Heart left ventricle (tissue), 16 donors: ENCODE data around the gene EXOC2. TPM values are rescaled to one million over a fixed set of nuclear protein-coding genes. Genes with fewer than 3 reads are reported as not detected.

ENCODE experiments used
- ATAC-seq, 4 donors: fragments of 200-7000 bp; cut with Tn5 transposase; one replicate each; pipeline ENCODE4 v1.9.1; 2020 to 2022; ENCODE audit warnings: moderate library complexity in 4 of 4, mild to moderate bottlenecking in 3 of 4, moderate number of reproducible peaks in 1 of 4
- DNase-seq, 5 donors: peaks; one replicate each; pipeline ENCODE4 v3.0.0-alpha.2; 2020
- H3K27ac ChIP-seq, 12 donors: fragments of 200-600 bp; sonication (generic) in 4 of 12; one replicate each; pipeline versions ENCODE4 v1.5.0 to v1.8.0; 2016 to 2022; ENCODE audit warnings: mild to moderate bottlenecking in 2 of 12
- H3K27me3 ChIP-seq, 9 donors: fragments of 200-600 bp; sonication (generic) in 2 of 9; one replicate each; pipeline versions ENCODE4 v1.5.1 to v1.8.0; 2016 to 2022; ENCODE audit warnings: mild to moderate bottlenecking in 3 of 9
- H3K36me3 ChIP-seq, 9 donors: fragments of 200-600 bp; sonication (generic) in 2 of 9; one replicate each; pipeline versions ENCODE4 v1.5.0 to v1.8.0; 2018 to 2022; ENCODE audit warnings: mild to moderate bottlenecking in 2 of 9
- H3K4me1 ChIP-seq, 12 donors: fragments of 200-600 bp; sonication (generic) in 4 of 12; one replicate each; pipeline versions ENCODE4 v1.5.0 to v1.8.0; 2016 to 2022; ENCODE audit warnings: mild to moderate bottlenecking in 3 of 12
- H3K4me3 ChIP-seq, 12 donors: fragments of 200-600 bp; sonication (generic) in 4 of 12; one replicate each; pipeline versions ENCODE4 v1.5.0 to v1.8.0; 2017 to 2022; ENCODE audit warnings: mild to moderate bottlenecking in 9 of 12, moderate library complexity in 4 of 12
- H3K9me3 ChIP-seq, 12 donors: fragments of 200-600 bp; sonication (generic) in 4 of 12; one replicate each; pipeline versions ENCODE4 v1.5.0 to v1.8.0; 2016 to 2022; ENCODE audit warnings: mild to moderate bottlenecking in 1 of 12
- POLR2A ChIP-seq, 2 donors: fragments of 450-650 bp; IDR thresholded peaks; one replicate each; pipeline ENCODE4 v1.6.1; 2017; ENCODE audit warnings: antibody characterized with exemption in 2 of 2, mild to moderate bottlenecking in 2 of 2, moderate library complexity in 2 of 2
- WGBS, 4 donors: extraction: QIAGEN DNeasy Blood & Tissue Kit in 2 of 4; methylation state at CpG; one replicate each; pipeline versions ENCODE4 v1.1.5 to v1.1.7; 2013 to 2018; 5-methylcytosine and 5-hydroxymethylcytosine counted together
- intact Hi-C, 10 donors: fragments of 100-400 bp; cut with DNase I; formaldehyde crosslinking; loops; one replicate each; pipeline versions ENCODE4 v1.11.1 to v1.14.2; 2022
- polyA plus RNA-seq, 2 donors: library from polyadenylated mRNA; stranded (reverse); fragments of 200-250 nt; gene quantifications; one replicate each; pipeline ENCODE4 v1.2.3, GENCODE V29; 2013
- total RNA-seq, 9 donors: library from RNA; depleted of rRNA in 2 of 9; stranded (reverse); fragments of >200 nt in 2 of 9; fragmentation: NEBNext Ultra II Directional in 3 of 9; extraction: Animal tissue kit (Norgen Biotek cat#: 25700) in 3 of 9; gene quantifications; one replicate each; pipeline versions ENCODE4 v1.1.0 to v1.2.4, GENCODE V29; 2016 to 2023
- TF ChIP-seq, protein P1 (sequence below), 12 donors: fragments of 200-600 bp; sonication (generic) in 4 of 12; IDR thresholded peaks; one replicate each; pipeline versions ENCODE4 v1.5.0 to v1.8.0; 2018 to 2022; ENCODE audit warnings: antibody characterized with exemption in 12 of 12, mild to moderate bottlenecking in 5 of 12
- donor health status: ischemic (EF 13 %, LVEDD 7.1; RV severe dilation, severe dysfunction).
- donor health status: healthy with polysubstance abuse.
- donor health status: DM: no; HTN: yes; CAD: no.
- donor health status: DM: no; HTN: no; CAD: no.
- donor health status: ischemic (EF 25% LVEDD 6.9; RV normal size, moderate dysfunction).
- donor health status: ischemic (EF 25% LVEDD 5.7; RV mildly dilated, moderate dysfunction).
- donor health status: healthy.
- donor health status: DM: yes; HTN: yes; CAD: no.
- donor health status: ischemic (EF 35%, LVEDD 5.7; RV mildly dilated, moderate dysfunction).
- donor health status: nonischemic (EF 11% LVEDD 7.7; RV severe dilation, severe dysfunction).
- donor health status: DM: yes; HTN: yes; CAD: no.
- donor health status: PGD.
- donor health status: ischemic (EF 29% LVEDD 5.4; RV normal size, mild dysfunction).
- donor health status: nonischemic (EF 23%, LVEDD 6.1; RV moderate dilation, normal function).

Gene EXOC2
- total and polyA plus RNA-seq, 11 donors = 4.4 to 23.0 (median 12.5) TPM

- no peaks in the 10 kb centered on the region for H3K9me3 ChIP-seq
- H3K27ac ChIP-seq = peak overlapping the region in 1 of 12 donors; percentile 19
- ATAC-seq (no peak), DNase-seq (no peak)
- peaks cover 0 to 12% (median 0%) of the 10 kb centered on the region in 12 donors for H3K4me1 ChIP-seq
- TF ChIP-seq, protein P1, sequence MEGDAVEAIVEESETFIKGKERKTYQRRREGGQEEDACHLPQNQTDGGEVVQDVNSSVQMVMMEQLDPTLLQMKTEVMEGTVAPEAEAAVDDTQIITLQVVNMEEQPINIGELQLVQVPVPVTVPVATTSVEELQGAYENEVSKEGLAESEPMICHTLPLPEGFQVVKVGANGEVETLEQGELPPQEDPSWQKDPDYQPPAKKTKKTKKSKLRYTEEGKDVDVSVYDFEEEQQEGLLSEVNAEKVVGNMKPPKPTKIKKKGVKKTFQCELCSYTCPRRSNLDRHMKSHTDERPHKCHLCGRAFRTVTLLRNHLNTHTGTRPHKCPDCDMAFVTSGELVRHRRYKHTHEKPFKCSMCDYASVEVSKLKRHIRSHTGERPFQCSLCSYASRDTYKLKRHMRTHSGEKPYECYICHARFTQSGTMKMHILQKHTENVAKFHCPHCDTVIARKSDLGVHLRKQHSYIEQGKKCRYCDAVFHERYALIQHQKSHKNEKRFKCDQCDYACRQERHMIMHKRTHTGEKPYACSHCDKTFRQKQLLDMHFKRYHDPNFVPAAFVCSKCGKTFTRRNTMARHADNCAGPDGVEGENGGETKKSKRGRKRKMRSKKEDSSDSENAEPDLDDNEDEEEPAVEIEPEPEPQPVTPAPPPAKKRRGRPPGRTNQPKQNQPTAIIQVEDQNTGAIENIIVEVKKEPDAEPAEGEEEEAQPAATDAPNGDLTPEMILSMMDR (IDR thresholded peaks at IDR 0.05) = no peak
- TF ChIP-seq POLR2A (IDR thresholded peaks at IDR 0.05) = no peak
- no peaks in the 10 kb centered on the region for H3K36me3 ChIP-seq
- H3K4me3 ChIP-seq = no peak overlapping the region
- WGBS, 4 donors = 84 to 90% (median 87%) methylated on average over 6 of the region's 6 CpGs
- intact Hi-C loops = no loop called here
- peaks cover 0 to 6% (median 0%) of the 10 kb centered on the region in 9 donors for H3K27me3 ChIP-seq
Observed at GRCh38 chr6:437037-437392, 255.9 kb downstream of the EXOC2 start.

DNA sequence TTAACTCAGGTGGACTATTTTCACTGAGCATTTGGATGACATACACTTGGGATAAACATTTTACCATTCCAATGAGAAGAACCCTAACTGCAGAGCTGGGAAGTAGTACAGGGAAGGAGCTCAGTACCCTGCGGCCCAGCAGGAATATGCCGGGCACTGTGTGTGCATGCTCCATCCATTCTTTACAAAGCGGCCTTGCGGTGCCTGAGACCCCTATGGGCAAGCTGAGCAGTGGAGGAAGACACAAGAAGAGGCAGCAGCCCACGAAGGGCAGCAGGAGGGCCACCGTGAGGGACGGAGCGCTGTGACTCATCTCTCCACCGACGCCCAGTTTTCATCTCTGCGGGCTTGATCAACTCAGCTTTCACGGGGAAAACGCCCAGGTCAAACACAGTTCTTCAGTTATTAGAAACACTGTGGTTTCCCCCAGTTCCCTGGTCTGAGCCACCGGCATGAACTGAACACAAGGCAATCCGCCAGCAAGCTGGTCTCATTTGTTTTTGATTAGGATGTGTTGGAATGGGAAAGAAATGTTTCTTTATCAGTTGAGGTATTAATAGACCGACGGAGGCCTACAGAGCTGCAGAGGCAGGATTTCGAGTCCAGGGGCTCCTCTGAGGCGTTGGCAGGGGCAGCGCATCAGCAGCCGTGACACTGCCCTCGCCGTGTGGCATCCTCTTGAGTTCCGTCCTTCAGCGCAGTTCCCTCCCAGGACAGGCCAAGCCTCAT lies 256.5 kb downstream of the EXOC2 start:
- DNase-seq (peak in 2 of 5 donors; percentile 38 to 43), ATAC-seq (peak in 3 of 4 donors; percentile 35 to 46 (median 36))
- TF ChIP-seq, protein P1 (IDR thresholded peaks at IDR 0.05) = no peak
- no peak for TF ChIP-seq POLR2A (IDR thresholded peaks at IDR 0.05)
- Histone ChIP-seq H3K27me3 (peaks cover 0 to 6% (median 0%) of the 10 kb centered on the region in 9 donors), H3K36me3 (no peaks in the 10 kb centered on the region), H3K27ac (peak overlapping the region in 1 of 12 donors; percentile 19), H3K4me3 (no peak overlapping the region), H3K4me1 (peaks cover 0 to 12% (median 0%) of the 10 kb centered on the region in 12 donors), H3K9me3 (no peaks in the 10 kb centered on the region)
- intact Hi-C loops = no loop called here
- WGBS, 4 donors = 63 to 71% (median 66%) methylated on average over 25 of the region's 25 CpGs

- Histone ChIP-seq H3K36me3 (no peaks in the 10 kb centered on the region), H3K27me3 (peaks cover 0 to 6% (median 0%) of the 10 kb centered on the region in 9 donors), H3K27ac (no peak overlapping the region), H3K4me1 (peaks cover 0 to 12% (median 0%) of the 10 kb centered on the region in 12 donors), H3K4me3 (no peak overlapping the region), H3K9me3 (no peaks in the 10 kb centered on the region)
- no peak for TF ChIP-seq POLR2A (IDR thresholded peaks at IDR 0.05)
- TF ChIP-seq, protein P1 (IDR thresholded peaks at IDR 0.05) = no peak
- WGBS, 4 donors = 92 to 96% (median 96%) methylated on average over 23 to 50 of the region's 50 CpGs
- ATAC-seq (no peak), DNase-seq (peak in 1 of 5 donors; percentile 41)
- intact Hi-C loops = no loop called here
Observed at GRCh38 chr6:435441-436307, 257.3 kb downstream of the EXOC2 start.

Other genes starting within 250 kb of the EXOC2 start
- gene HUS1B, start 36.0 kb downstream of the EXOC2 start, total RNA-seq = under 1 TPM in 3 of 9 donors, not detected in 6; 0.39 to 0.80 (median 0.43) TPM
- under 1 TPM; 0.19 to 0.28 TPM for gene HUS1B, start 36.0 kb downstream of the EXOC2 start, polyA plus RNA-seq